HEK293 (cell line): ENCODE data around the gene FAM81A.
A peak's percentile ranks its signal among the peaks of the same experiment; 100 is the strongest.

Experiments used
- ATF2 ChIP-seq: fragments of 450-650 bp; formaldehyde crosslinking; IDR thresholded peaks from 2 replicates; pipeline ENCODE4 v1.5.1; 2016; ENCODE audit warnings: missing biosample characterization, missing genetic modification characterization, low read depth
- CTCF ChIP-seq: fragments of 450-650 bp; formaldehyde crosslinking; IDR thresholded peaks from 2 replicates; pipeline ENCODE4 v1.5.1; 2016; ENCODE audit warnings: missing biosample characterization, missing genetic modification characterization
- KLF9 ChIP-seq: fragments of 450-650 bp; formaldehyde crosslinking; IDR thresholded peaks from 2 replicates; pipeline ENCODE4 v1.5.1; 2016; ENCODE audit warnings: missing biosample characterization, missing genetic modification characterization, low read depth
- PRDM1 ChIP-seq: fragments of 450-650 bp; formaldehyde crosslinking; IDR thresholded peaks from 2 replicates; pipeline ENCODE4; 2016; ENCODE audit warnings: missing biosample characterization, missing genetic modification characterization
- REST ChIP-seq: fragments of 450-650 bp; formaldehyde crosslinking; IDR thresholded peaks from 2 replicates; pipeline ENCODE4 v1.5.1; 2016; ENCODE audit warnings: missing biosample characterization, missing genetic modification characterization
- SALL2 ChIP-seq: fragments of 450-650 bp; formaldehyde crosslinking; IDR thresholded peaks from 2 replicates; pipeline ENCODE4 v1.5.0; 2017; ENCODE audit warnings: missing biosample characterization, mild to moderate bottlenecking, missing genetic modification characterization, borderline replicate concordance
- TCF7L2 ChIP-seq: IDR thresholded peaks from 2 replicates; pipeline ENCODE4 v1.6.1; 2011; ENCODE audit warnings: low read depth, mild to moderate bottlenecking, inconsistent platforms, low read length, moderate library complexity, borderline replicate concordance
- ZBTB20 ChIP-seq: fragments of 450-650 bp; formaldehyde crosslinking; IDR thresholded peaks from 2 replicates; pipeline ENCODE4 v1.5.1; 2016; ENCODE audit warnings: missing biosample characterization, missing genetic modification characterization
- ZEB2 ChIP-seq: fragments of 450-650 bp; formaldehyde crosslinking; IDR thresholded peaks from 2 replicates; pipeline ENCODE4 v1.5.1; 2016; ENCODE audit warnings: missing biosample characterization, missing genetic modification characterization
- ZNF23 ChIP-seq: fragments of 450-650 bp; formaldehyde crosslinking; IDR thresholded peaks from 2 replicates; pipeline ENCODE4 v1.5.1; 2016; ENCODE audit warnings: missing biosample characterization, missing genetic modification characterization, borderline replicate concordance
- ZNF404 ChIP-seq: fragments of 450-650 bp; formaldehyde crosslinking; IDR thresholded peaks from 2 replicates; pipeline ENCODE4 v1.5.1; 2017; ENCODE audit warnings: missing biosample characterization, missing genetic modification characterization
- ZNF433 ChIP-seq: fragments of 450-650 bp; formaldehyde crosslinking; IDR thresholded peaks from 2 replicates; pipeline ENCODE4 v1.5.1; 2016; ENCODE audit warnings: missing biosample characterization, missing genetic modification characterization, low read depth
- ZNF791 ChIP-seq: fragments of 450-650 bp; formaldehyde crosslinking; IDR thresholded peaks from 2 replicates; pipeline ENCODE4 v1.5.1; 2016; ENCODE audit warnings: missing biosample characterization, missing genetic modification characterization

GRCh38 chr15:59437817-59438624, at the start of gene FAM81A:
- TF ChIP-seq CTCF (tag by site-specific recombination) (no peak), TCF7L2 (no peak), SALL2 (tag by site-specific recombination) (no peak), KLF9 (tag by site-specific recombination) (no peak), ZBTB20 (no peak), ZNF433 (no peak), ZNF23 (tag by site-specific recombination) (no peak), ZNF791 (tag by site-specific recombination) (no peak), ZNF404 (tag by site-specific recombination) (no peak), ZEB2 (0 out of 2 replicates have a peak, but pooled peaks have one; percentile 23), PRDM1 (tag by site-specific recombination) (no peak), ATF2 (tag by site-specific recombination) (no peak), REST (tag by site-specific recombination) (no peak)
